Neutrophil (primary cell): ENCODE data around the gene MAP3K13.
"Not testable (repeated sequence)": the region's sequence is repeated elsewhere in the genome, so short reads cannot be mapped to it uniquely, and the experiment has no call there.

ENCODE experiments used
- H3K27ac ChIP-seq: fragments of 200-600 bp; sonication (generic); 2 replicates; pipeline ENCODE4 v1.5.1; 2016; ENCODE audit warnings: mild to moderate bottlenecking, moderate library complexity
- H3K27me3 ChIP-seq: fragments of 200-600 bp; sonication (generic); 2 replicates; pipeline ENCODE4 v1.6.0; 2016; ENCODE audit warnings: mild to moderate bottlenecking
- H3K36me3 ChIP-seq: fragments of 200-600 bp; sonication (generic); 2 replicates; pipeline ENCODE4 v1.5.1; 2017
- H3K4me1 ChIP-seq, 2 experiments: fragments of 200-600 bp in 1 of 2; sonication (generic) in 1 of 2; 1 replicate in 1 of 2; 2 replicates in 1 of 2; pipeline versions ENCODE4 v1.5.1 to v1.6.1; 2013 to 2016; ENCODE audit warnings: low read depth in 1 of 2, low read length in 1 of 2, mild to moderate bottlenecking in 1 of 2, moderate library complexity in 1 of 2; ENCODE audit not compliant: control insufficient read depth in 1 of 2, insufficient read depth in 1 of 2
- H3K4me3 ChIP-seq, 2 experiments: fragments of 200-600 bp in 1 of 2; sonication (generic) in 1 of 2; 1 replicate in 1 of 2; 2 replicates in 1 of 2; pipeline ENCODE4 v1.5.1; 2013 to 2016; ENCODE audit warnings: low read depth in 1 of 2, low read length in 1 of 2, mild to moderate bottlenecking in 1 of 2, moderate library complexity in 1 of 2
- H3K9me3 ChIP-seq: fragments of 200-600 bp; sonication (generic); 2 replicates; pipeline ENCODE4 v1.5.1; 2016
- TF ChIP-seq, protein P1 (sequence below): fragments of 200-600 bp; sonication (generic); IDR thresholded peaks from 2 replicates; pipeline ENCODE4 v1.5.1; 2016; ENCODE audit warnings: antibody characterized with exemption

MAP3K13 gene

DNA sequence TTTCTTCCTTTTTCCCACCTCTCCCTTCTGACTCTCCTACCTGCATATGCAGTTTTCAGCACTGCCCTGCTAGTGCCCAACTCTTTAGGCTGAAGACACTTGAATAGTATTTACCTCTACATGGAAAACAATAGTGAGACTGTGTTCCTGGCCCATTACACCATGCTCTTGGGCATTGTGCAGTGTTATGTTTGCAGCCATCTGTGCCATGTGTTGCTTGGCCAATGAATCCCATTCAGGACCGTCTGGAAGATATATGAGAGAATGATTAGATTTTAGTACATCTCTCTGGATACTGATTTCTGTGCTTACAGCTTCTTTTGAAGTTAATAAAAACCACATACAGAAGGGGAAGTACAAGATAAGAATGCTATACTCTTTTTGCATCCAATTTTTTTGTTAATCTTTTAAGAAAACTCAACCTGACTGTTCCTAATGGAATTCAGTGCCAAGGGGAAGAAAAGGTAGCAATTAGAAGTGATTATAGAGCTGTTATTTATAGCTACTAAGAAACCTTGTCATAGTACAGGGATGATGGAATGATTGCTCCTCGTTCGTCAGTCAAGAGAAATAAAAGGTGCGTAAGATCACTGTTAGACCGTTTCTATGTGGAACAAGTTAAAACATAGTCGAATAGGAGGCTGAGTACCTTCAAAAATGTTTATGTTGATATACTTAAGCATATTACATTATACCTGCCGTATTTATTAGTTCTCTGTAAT is 77.0 kb downstream of the MAP3K13 start:
- Histone ChIP-seq H3K4me1 (no peaks in the 10 kb centered on the region), H3K36me3 (no peaks in the 10 kb centered on the region), H3K4me3 (no peak overlapping the region), H3K27me3 (no peaks in the 10 kb centered on the region), H3K9me3 (no peaks in the 10 kb centered on the region), H3K27ac (no peak overlapping the region)
- TF ChIP-seq, protein P1, sequence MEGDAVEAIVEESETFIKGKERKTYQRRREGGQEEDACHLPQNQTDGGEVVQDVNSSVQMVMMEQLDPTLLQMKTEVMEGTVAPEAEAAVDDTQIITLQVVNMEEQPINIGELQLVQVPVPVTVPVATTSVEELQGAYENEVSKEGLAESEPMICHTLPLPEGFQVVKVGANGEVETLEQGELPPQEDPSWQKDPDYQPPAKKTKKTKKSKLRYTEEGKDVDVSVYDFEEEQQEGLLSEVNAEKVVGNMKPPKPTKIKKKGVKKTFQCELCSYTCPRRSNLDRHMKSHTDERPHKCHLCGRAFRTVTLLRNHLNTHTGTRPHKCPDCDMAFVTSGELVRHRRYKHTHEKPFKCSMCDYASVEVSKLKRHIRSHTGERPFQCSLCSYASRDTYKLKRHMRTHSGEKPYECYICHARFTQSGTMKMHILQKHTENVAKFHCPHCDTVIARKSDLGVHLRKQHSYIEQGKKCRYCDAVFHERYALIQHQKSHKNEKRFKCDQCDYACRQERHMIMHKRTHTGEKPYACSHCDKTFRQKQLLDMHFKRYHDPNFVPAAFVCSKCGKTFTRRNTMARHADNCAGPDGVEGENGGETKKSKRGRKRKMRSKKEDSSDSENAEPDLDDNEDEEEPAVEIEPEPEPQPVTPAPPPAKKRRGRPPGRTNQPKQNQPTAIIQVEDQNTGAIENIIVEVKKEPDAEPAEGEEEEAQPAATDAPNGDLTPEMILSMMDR: no peak

DNA sequence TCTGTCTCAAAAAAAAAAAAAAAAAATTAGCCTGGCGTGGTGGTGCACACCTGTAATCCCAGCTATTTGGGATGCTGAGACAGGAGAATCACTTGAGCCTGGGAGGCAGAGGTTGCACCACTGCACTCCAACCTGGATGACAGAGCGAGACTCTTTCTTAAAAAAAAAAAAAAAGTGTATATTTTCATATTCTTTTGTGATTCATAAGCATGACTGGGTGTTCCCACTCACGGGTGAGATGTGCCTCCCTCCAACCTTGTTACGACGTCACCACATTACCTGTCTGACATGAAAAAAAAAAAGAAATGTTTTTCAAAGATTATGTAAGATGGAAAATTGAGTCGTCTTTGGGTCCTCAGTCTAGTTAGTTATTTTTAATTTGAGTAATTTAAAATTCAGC is 79.1 kb downstream of the MAP3K13 start:
- Histone ChIP-seq H3K4me1 (no peaks in the 10 kb centered on the region), H3K36me3 (no peaks in the 10 kb centered on the region), H3K4me3 (no peak overlapping the region), H3K27ac (no peak overlapping the region), H3K27me3 (no peaks in the 10 kb centered on the region), H3K9me3 (no peaks in the 10 kb centered on the region)
- TF ChIP-seq, protein P1: no peak

DNA sequence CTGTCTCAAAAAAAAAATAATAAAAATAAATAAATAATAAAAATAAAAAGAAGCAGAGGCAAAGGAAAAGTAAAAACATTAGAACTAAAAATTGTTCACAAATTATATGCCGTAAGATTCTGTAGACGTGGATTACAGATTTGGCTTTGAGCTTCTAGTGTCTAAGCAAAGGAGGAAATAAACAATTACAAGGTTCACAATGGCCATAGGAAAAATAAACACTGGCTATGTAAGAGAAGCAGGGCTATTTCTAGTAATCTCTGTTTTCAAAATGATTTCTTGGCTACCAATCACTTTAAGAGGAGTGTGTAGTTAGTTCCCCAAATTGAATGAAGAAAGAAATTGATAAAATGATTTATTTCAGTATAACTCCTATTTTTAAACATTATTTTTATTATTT is 81.4 kb downstream of the MAP3K13 start:
- H3K4me3 ChIP-seq: no peak overlapping the region
- H3K27ac ChIP-seq: no peak overlapping the region
- H3K4me1 ChIP-seq: no peaks in the 10 kb centered on the region
- TF ChIP-seq, protein P1: no peak
- H3K9me3 ChIP-seq: no peaks in the 10 kb centered on the region
- no peaks in the 10 kb centered on the region for H3K36me3 ChIP-seq
- no peaks in the 10 kb centered on the region for H3K27me3 ChIP-seq

DNA sequence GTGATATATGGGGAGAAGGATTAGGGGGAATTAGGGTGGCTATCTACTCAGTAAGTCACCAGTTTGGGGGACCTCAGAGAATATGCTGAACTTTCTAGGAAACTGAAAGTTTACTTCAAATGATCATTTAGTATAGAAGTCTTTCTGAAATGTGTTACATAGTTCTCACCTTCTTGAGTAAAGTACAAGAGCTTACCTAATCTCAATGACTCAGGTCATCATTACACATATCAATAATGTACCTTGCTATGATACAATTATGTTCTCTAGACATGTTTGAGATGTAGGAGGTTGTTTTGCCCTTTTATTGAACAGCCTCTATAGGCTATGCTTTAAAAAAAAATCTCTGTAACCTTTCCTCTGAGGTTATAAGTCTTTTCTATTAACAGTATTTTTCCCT is 85.2 kb downstream of the MAP3K13 start:
- Histone ChIP-seq H3K4me1 (no peaks in the 10 kb centered on the region), H3K36me3 (no peaks in the 10 kb centered on the region), H3K9me3 (no peaks in the 10 kb centered on the region), H3K4me3 (no peak overlapping the region), H3K27ac (no peak overlapping the region), H3K27me3 (no peaks in the 10 kb centered on the region)
- TF ChIP-seq, protein P1: no peak

DNA sequence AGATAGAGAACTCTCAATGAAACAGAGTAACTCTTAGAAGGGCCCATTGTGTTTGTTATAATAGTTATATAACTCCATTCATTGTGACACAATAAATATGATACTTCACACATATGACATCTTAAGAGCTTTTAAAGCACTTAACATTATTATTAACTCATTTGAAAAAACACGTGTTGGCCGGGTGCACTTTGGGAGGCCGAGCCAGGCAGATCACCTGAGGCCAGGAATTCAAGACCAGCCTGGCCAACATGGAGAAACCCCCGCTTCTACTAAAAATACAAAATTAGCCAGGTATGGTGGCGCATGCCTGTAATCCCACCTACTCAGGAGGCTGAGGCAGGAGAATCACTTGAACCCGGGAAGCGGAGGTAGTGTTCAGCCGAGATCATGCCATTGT is 88.5 kb downstream of the MAP3K13 start:
- not testable (repeated sequence) for H3K27ac ChIP-seq, H3K4me3 ChIP-seq, H3K9me3 ChIP-seq, H3K27me3 ChIP-seq, H3K36me3 ChIP-seq, H3K4me1 ChIP-seq

DNA sequence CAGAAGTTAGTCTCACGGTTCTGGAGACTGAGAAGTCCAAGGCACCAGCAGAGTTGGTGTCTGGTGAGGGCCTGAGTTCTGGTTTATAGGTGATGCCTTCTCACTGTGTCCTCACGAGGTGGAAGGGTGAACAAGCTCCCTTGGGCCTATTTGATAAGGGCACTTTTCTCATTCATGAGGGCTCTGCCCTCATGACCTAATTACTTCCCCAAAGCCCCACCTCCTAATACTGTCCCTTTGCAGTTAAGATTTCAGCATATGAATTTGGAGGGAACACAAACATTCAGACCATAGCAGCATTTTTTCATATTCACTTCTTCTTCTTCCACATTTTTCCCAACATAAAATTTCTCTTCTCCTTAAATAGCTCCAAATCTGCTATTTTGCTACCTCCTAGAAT is 94.4 kb downstream of the MAP3K13 start:
- H3K4me3 ChIP-seq: no peak overlapping the region
- H3K9me3 ChIP-seq: no peaks in the 10 kb centered on the region
- TF ChIP-seq, protein P1: no peak
- H3K27me3 ChIP-seq: no peaks in the 10 kb centered on the region
- no peaks in the 10 kb centered on the region for H3K36me3 ChIP-seq
- no peak overlapping the region for H3K27ac ChIP-seq
- no peaks in the 10 kb centered on the region for H3K4me1 ChIP-seq
